HG03575 (cell line): ENCODE measurements around the gene DRGX.

ENCODE experiments used
- ATAC-seq: cut with Tn5 transposase; IDR thresholded peaks from one replicate; pipeline ENCODE4 v1.9.1; 2021; ENCODE audit not compliant: unreplicated experiment, insufficient number of reproducible peaks, low FRiP score; ENCODE audit errors: extremely low read depth

Gene DRGX

DNA sequence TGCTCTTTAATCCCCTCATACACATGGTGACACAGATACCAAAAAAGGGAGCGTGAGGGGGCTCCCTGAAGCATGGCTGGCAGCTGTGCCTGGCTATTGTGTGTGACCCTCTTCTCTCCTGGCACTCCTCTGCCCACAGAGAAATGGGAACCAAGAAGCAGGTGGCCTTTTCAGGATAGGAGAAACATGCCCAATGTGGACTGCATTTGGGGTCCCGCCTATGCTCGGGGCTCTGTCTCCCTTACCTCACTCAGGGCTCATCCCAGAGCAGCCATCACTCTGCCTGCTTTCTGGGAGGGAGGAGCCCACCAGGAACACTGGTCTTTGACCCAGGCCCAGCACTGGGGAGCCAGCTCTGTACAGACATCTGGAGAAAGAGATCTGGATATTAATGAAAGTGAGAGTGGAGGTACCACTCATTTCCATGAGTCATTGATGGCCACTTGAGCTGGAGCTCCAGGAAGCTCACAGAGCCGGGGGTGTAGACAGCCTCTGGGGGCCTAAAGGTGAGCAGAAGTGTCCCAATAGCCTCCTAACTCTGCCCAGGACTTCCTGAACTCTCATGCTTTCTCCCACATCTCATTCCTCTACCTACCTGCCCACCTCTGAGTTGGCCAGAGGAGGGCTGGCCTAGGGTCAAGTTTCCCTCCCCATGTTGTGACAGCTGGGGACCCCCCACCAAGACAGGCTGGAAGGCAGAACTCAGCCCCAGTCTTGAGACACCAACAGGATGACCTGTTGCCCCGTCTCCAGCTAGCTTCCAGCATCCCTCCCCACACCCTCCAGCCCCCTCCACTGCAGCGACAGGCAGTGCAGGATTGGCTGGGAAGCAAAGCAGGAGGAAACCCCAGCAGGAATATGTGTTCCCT is 42.6 kb downstream of the DRGX start:
- ATAC-seq: no peak

- ATAC-seq: no peak
Observed at GRCh38 chr10:49352323-49352722, 43.6 kb downstream of the DRGX start.

- no peak for ATAC-seq
Observed at GRCh38 chr10:49351669-49352068, 44.2 kb downstream of the DRGX start.

DNA sequence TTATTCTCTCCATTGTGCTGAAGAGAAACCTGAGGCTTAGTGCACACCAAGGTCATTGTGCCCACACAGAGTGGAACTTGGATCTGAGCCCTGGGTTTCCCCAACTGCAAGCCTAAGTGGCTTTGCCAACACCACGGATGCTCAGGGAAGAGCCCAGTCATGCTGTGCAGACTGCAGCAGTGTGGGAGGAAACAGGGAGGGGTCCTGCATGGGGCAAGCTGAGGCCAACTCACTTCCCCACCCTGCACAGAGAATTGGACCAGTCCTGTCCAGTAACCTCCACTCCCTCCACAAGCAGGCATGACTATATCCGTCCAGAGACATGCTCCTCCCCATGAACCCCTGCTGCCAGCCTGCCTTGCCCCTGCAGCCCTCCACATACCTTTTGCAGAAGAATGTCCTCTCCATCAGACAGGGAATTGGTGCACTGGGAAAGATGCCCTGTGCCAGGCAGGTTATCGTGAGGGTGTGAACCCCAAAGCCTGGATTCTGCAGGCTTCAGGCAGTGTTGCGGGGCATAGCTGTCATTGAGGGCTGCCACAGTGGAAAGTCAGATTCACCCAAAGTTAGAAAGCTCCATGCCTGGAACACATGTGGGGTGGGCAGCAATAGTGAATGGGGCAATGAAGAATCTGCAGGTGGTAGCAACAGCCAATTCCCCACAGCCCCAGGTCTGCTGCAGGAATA is 44.9 kb downstream of the DRGX start:
- no peak for ATAC-seq

GRCh38 chr10:49350138-49350537 is 45.8 kb downstream of the DRGX start:
- no peak for ATAC-seq

DNA sequence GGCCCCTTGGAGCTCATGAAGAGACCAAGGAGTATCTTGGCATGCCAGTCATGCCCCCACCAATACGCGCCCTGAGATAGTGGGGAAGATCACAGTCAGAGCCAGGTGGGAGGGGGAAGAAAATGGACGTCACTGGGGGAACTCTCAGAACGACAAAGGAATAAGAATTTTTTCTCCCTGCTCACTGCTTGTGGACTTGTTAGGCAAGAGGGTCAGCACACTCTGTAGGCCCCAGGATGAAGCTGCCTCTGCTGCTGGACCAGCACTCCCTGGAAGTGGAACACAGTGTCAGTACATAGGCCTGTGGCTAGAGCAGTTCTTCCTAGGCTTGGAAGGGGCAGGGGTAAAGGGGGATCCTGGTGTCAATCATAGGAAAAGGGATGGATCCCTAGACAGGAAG is 46.5 kb downstream of the DRGX start:
- no peak for ATAC-seq

DNA sequence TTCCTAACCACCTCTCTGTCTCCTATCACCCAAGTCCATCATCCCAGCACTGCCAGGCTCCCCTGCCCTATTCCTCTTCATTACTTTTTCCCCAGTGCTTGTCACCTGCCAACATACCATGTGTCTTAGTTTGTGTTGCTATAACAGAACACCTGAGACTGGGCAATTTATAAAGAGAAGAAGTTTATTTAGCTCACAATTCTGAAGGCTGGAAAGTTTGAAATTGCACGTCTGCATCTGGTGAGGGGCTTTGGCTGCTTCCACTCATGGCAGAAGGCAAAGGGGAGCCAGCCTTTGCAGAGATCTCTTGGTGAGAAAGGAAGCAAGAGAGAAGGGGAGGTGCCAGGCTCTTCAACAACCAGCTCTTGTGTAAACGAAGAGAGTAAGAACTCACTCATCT is 47.3 kb downstream of the DRGX start:
- ATAC-seq: no peak

DNA sequence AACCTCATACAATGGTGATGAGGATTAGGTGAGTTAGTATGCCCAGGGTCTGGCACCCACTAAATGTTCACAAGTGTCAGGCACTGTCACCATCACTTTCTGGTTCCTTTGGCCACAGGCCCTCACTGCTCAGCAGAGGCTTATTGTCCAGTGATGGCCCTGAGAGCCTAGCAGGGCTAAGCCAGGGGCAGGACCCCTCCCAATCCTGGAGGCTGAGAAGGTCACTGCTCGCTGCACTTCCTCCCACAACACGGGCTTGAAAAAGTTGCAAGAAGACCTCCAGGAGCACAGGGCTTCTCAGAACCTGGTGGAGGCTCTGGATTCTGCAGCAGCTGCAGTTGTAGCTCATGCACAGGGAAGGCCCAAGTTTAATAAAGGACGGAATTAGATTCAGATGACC is 48.1 kb downstream of the DRGX start:
- no peak for ATAC-seq

GRCh38 chr10:49347342-49347741 is 48.5 kb downstream of the DRGX start:
- ATAC-seq: no peak

DNA sequence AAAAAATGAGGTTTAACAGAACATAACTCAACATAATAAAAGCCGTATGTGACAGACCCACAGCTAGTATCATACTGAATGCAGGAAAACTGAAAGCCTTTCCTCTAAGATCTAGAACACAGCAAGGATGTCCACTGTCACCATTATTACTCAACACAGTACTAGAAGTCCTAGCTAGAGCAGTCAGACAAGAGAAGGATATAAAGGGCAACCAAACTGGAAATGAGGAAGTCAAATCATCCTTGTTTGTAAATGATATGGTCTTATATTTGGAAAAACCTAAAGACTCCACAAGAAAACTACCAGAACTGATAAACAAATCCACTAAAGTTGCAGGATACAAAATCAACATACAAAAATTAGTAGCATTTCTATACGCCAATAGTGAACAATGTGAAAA is 51.0 kb downstream of the DRGX start:
- no peak for ATAC-seq

GRCh38 chr10:49338604-49339003 is 57.3 kb downstream of the DRGX start:
- no peak for ATAC-seq

- ATAC-seq: no peak
Observed at GRCh38 chr10:49335364-49335972, 60.4 kb downstream of the DRGX start.

GRCh38 chr10:49334964-49335363 is 60.9 kb downstream of the DRGX start:
- no peak for ATAC-seq

DNA sequence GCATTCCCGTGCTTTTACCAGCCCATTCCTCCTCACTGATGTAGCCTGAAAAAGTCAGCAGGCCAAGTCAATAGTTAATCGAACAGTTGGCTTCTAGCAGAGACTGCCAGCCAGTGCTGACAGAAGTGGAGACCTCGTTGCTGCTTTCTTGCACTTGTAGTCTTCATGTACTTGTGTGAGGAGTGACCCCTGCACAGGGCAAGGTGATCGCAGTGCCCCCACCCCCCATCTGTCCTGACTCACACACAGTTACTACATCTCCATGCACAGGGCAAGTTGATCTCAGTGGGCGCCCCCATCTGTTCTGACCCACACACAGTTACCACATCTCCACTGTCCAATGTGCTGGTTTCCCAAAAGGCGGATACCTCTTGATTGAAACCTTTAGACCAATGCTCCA is 62.7 kb downstream of the DRGX start:
- ATAC-seq: no peak

DNA sequence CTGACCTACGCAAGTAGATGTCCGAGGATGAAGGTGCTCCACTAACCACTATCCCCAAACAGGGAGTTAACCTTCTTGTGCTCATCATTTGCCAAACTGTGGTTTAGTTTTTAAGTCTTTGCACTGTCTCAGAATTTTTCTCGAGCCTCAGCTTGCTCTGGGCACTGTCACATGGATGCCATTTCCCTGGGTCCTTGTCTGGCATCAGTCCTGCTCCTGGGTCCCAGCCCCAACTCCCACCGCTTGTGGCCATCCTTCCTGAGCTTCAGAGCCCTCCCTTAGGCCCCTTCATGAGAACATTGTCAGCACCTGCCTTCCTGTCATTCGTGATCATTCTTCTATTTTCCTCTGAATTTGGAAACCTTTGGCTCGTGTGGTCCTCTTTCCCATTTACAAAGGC is 63.1 kb downstream of the DRGX start:
- ATAC-seq: no peak

DNA sequence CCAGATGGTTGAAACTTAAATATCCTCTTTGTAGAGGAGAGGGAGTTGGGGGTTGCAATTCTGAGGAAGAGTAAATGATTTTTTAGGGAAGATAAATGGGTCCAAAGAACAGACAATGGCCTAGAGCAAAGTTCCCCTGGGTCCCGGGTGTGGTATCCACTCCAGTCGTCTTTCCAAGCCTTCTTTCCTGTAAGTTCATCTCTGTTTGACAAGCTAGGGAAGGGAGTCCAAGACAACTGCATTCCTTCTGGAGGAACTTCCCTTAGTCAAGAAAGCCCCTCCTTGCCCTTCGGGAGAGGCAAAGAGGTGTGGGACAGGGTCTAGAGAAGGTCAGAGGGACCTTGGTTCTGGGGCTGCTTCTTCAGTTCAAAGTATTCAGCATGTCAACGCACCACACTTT is 63.6 kb downstream of the DRGX start:
- no peak for ATAC-seq

DNA sequence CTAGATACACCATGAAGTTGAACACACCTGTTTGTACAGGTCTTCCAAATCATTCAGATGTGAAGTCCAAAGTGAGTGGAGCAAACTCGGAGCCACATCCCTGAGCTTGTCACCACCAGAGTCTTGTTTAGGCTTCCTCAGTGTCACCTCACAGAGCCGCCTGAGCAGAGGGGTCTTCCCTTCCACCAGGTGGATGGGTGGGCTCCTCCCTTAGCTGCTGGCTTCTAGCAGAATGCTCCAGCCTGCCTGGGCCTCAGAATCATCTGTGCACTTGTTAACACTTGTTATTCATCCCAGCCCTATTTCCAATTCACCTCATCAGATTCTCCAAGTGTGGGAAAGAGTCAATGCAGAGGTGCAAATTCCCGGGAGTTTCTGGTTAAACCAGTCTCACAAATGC is 64.5 kb downstream of the DRGX start:
- ATAC-seq: no peak

- ATAC-seq: no peak
Observed at GRCh38 chr10:49330127-49330665, 65.7 kb downstream of the DRGX start.

DNA sequence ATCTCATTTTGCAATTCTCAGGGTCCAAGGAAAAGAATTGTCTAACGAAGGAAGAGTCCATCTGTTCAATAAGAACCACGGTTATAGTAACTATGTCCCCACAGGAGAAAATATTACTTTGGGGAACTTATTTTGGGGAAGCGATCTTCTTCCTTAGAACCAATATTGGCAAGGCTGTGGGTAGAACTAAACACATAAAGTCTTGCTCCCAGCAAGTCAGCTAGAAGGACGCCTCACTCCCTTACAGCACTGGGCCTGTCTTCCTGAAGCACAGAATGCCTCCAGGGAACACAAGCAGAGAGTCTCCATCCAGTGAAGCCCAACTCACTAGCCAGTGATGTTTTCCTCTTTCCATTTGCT is 66.8 kb downstream of the DRGX start:
- ATAC-seq: no peak
